CD4-positive, alpha-beta memory T cell (primary cell): ENCODE results near the gene OR2B3. TPM values are rescaled to one million over a fixed set of nuclear protein-coding genes. Genes with fewer than 3 reads are reported as not detected.
"Not testable (repeated sequence)": the region's sequence is repeated elsewhere in the genome, so short reads cannot be mapped to it uniquely, and the experiment has no call there.

Experiments used
- CTCF ChIA-PET: fragments of 350-600 bp; sonication (Branson Sonifier 250); formaldehyde crosslinking; loops from one replicate; lab custom pipeline; 2021; ENCODE audit warnings: inconsistent platforms; ENCODE audit not compliant: partially characterized antibody; lab: Charles Lee
- POLR2A ChIA-PET: fragments of 350-600 bp; sonication (Branson Sonifier 250); formaldehyde crosslinking; loops from one replicate; lab custom pipeline; 2021; ENCODE audit not compliant: partially characterized antibody; lab: Charles Lee
- DNase-seq, 5 donors: peaks; one replicate each; pipeline versions ENCODE4 v3.0.0 to v3.0.0-alpha.2; 2020 to 2022; ENCODE audit warnings: mixed read lengths in 1 of 5
- H3K27ac ChIP-seq: one replicate; pipeline ENCODE4 v1.7.0; 2013; ENCODE audit warnings: low read depth, low read length
- H3K27me3 ChIP-seq: 2 replicates; pipeline ENCODE4 v1.7.0; 2013; ENCODE audit warnings: mild to moderate bottlenecking, low read length, moderate library complexity; ENCODE audit not compliant: insufficient read depth
- H3K36me3 ChIP-seq: 2 replicates; pipeline ENCODE4 v1.7.0; 2013; ENCODE audit warnings: mild to moderate bottlenecking, low read length, moderate library complexity; ENCODE audit not compliant: insufficient read depth
- H3K4me1 ChIP-seq: 2 replicates; pipeline ENCODE4 v1.7.0; 2013; ENCODE audit warnings: mild to moderate bottlenecking, low read length, moderate library complexity; ENCODE audit not compliant: insufficient read depth
- H3K4me3 ChIP-seq, 2 donors: one replicate each; pipeline ENCODE4 v1.7.0; 2013; ENCODE audit warnings: low read length in 2 of 2, mild to moderate bottlenecking in 1 of 2
- H3K9me3 ChIP-seq, 2 donors: one replicate each; pipeline ENCODE4 v1.7.0; 2013; ENCODE audit warnings: low read length in 2 of 2, control low read depth in 1 of 2; ENCODE audit not compliant: control insufficient read depth in 1 of 2
- H3K27ac Mint-ChIP-seq, 7 donors: one replicate each; pipeline ENCODE4 v1.8.0; 2020 to 2021; ENCODE audit warnings: mixed read lengths in 7 of 7, mild to moderate bottlenecking in 6 of 7, inconsistent platforms in 3 of 7, moderate library complexity in 3 of 7
- H3K27me3 Mint-ChIP-seq, 2 donors: one replicate each; pipeline ENCODE4 v1.8.0; 2020 to 2021; ENCODE audit warnings: mixed read lengths in 2 of 2
- H3K36me3 Mint-ChIP-seq, 2 donors: one replicate each; pipeline ENCODE4 v1.8.0; 2020 to 2021; ENCODE audit warnings: mixed read lengths in 2 of 2, inconsistent platforms in 1 of 2, mild to moderate bottlenecking in 1 of 2
- H3K4me1 Mint-ChIP-seq, 4 donors: one replicate each; pipeline ENCODE4 v1.8.0; 2020 to 2021; ENCODE audit warnings: mixed read lengths in 4 of 4, mild to moderate bottlenecking in 1 of 4
- H3K4me3 Mint-ChIP-seq, 8 donors: one replicate each; pipeline ENCODE4 v1.8.0; 2020 to 2021; ENCODE audit warnings: mixed read lengths in 8 of 8, mild to moderate bottlenecking in 7 of 8, moderate library complexity in 6 of 8, inconsistent platforms in 3 of 8
- H3K9me3 Mint-ChIP-seq, 8 donors: one replicate each; pipeline ENCODE4 v1.8.0; 2020 to 2021; ENCODE audit warnings: mixed read lengths in 8 of 8, mild to moderate bottlenecking in 5 of 8, inconsistent platforms in 3 of 8, moderate library complexity in 1 of 8
- intact Hi-C: fragments of 100-400 bp; cut with micrococcal nuclease; formaldehyde crosslinking; loops from one replicate; pipeline ENCODE4 v1.15.1; 2023
- polyA plus RNA-seq, 2 donors: library from polyadenylated mRNA; unstranded; fragments of 300-500 nt; fragmentation: Illumina TruSeq; gene quantifications; one replicate each; pipeline ENCODE4 v1.2.3, GENCODE V29; 2021
- total RNA-seq, 2 experiments: library from RNA; stranded (reverse); gene quantifications; one replicate each; pipeline ENCODE4 v1.2.3, GENCODE V29; 2021

The OR2B3 gene, protein sequence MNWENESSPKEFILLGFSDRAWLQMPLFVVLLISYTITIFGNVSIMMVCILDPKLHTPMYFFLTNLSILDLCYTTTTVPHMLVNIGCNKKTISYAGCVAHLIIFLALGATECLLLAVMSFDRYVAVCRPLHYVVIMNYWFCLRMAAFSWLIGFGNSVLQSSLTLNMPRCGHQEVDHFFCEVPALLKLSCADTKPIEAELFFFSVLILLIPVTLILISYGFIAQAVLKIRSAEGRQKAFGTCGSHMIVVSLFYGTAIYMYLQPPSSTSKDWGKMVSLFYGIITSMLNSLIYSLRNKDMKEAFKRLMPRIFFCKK
- total RNA-seq = not detected
- not detected for polyA plus RNA-seq

DNA sequence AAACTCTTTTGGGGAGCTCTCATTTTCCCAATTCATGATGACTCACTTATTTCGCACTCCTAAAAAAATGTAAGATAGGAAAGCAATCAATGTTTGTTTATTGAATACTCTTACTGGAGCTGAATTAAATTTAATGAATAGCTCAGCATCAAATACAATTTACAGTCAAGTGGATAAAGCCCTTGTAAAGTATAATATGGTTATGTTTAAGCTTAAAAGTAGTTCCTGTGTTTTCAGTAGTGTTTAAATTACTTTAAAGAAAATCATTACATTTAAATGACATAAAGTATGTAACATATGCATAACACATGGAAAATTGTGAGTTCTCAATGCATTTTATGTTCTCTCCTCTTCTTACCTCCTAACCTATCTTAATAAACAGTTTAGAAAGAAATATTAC lies at the start of gene OR2B3:
Gene OR2B3 (minus strand): TSS at position 101 of the 400 bp plus-strand sequence. CDS start 65 bp downstream, at position 36.
- Histone ChIP-seq H3K36me3 (no peaks in the 10 kb centered on the region), H3K27ac (no peak within 1 kb of the TSS), H3K4me3 (no peak within 1 kb of the TSS), H3K9me3 (no peaks in the 10 kb centered on the region), H3K27me3 (no peaks in the 10 kb centered on the region), H3K4me1 (no peaks in the 10 kb centered on the region)
- ChIA-PET POLR2A (no interaction called here), CTCF (no interaction called here)
- intact Hi-C loops = no loop called here
- H3K4me1 Mint-ChIP-seq = no peaks in the 10 kb centered on the region
- peaks cover 18 to 20% of the 10 kb centered on the region in 2 donors for H3K27me3 Mint-ChIP-seq
- H3K9me3 Mint-ChIP-seq = peaks cover 0 to 1% (median 0%) of the 10 kb centered on the region in 8 donors
- no peak for DNase-seq
- no peak within 1 kb of the TSS for H3K27ac Mint-ChIP-seq
- no peaks in the 10 kb centered on the region for H3K36me3 Mint-ChIP-seq
- H3K4me3 Mint-ChIP-seq = no peak within 1 kb of the TSS

DNA sequence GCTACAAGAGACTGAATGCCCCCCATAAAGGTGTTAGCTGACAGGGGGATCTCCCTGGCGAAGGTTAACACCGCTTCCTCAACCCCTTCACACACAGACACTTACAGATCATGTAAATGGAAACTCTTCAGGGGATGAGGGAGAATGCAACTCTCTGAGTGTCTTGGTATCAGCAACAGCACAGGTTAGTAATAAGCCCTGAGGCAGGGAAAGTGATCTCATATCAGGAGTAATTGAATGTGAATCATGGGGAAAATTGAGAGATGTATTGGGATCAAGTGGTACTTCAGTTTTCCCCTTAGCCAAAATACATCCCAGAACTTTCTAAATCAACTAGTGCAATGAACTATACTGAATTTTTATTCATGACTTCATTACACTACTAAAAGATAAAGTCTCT lies 44.6 kb upstream of the OR2B3 start:
- Mint-ChIP-seq H3K27me3 (peaks cover 17 to 21% of the 10 kb centered on the region in 2 donors), H3K27ac (no peak overlapping the region), H3K4me1 (no peaks in the 10 kb centered on the region), H3K36me3 (no peaks in the 10 kb centered on the region), H3K9me3 (no peaks in the 10 kb centered on the region), H3K4me3 (no peak overlapping the region)
- DNase-seq = no peak
- Histone ChIP-seq H3K9me3 (no peaks in the 10 kb centered on the region), H3K4me1 (no peaks in the 10 kb centered on the region), H3K4me3 (no peak overlapping the region), H3K36me3 (no peaks in the 10 kb centered on the region), H3K27me3 (no peaks in the 10 kb centered on the region), H3K27ac (no peak overlapping the region)
- ChIA-PET POLR2A (no interaction called here), CTCF (no interaction called here)
- intact Hi-C loops = no loop called here

DNA sequence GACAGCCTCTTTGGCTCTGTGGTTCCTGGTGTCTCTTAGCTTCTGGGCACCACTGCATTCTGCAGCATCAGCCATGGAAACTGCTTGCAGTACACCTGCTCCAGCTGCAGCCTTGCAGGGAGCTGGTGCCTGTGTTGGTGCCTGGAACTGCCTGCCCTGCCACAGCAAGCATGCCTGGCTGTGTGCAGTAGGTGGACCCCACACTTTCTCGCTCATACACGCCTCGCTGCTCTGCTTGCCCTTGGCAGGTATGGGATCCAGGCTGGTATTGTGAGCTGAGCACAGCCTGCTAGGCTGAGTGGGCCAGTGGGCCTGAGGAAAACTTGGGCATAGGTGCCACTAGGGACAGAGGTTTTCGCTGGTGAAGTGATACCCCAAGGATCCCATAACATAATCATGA lies 43.5 kb upstream of the OR2B3 start:
- Histone ChIP-seq H3K27ac (no peak overlapping the region), H3K27me3 (no peaks in the 10 kb centered on the region), H3K4me1 (no peaks in the 10 kb centered on the region), H3K4me3 (no peak overlapping the region), H3K36me3 (no peaks in the 10 kb centered on the region), H3K9me3 (no peaks in the 10 kb centered on the region)
- no peak overlapping the region for H3K27ac Mint-ChIP-seq
- ChIA-PET POLR2A (no interaction called here), CTCF (no interaction called here)
- H3K4me3 Mint-ChIP-seq = no peak overlapping the region
- intact Hi-C loops = no loop called here
- H3K36me3 Mint-ChIP-seq = no peaks in the 10 kb centered on the region
- no peaks in the 10 kb centered on the region for H3K9me3 Mint-ChIP-seq
- H3K4me1 Mint-ChIP-seq = no peaks in the 10 kb centered on the region
- no peak for DNase-seq
- H3K27me3 Mint-ChIP-seq = peaks cover 20 to 21% of the 10 kb centered on the region in 2 donors

DNA sequence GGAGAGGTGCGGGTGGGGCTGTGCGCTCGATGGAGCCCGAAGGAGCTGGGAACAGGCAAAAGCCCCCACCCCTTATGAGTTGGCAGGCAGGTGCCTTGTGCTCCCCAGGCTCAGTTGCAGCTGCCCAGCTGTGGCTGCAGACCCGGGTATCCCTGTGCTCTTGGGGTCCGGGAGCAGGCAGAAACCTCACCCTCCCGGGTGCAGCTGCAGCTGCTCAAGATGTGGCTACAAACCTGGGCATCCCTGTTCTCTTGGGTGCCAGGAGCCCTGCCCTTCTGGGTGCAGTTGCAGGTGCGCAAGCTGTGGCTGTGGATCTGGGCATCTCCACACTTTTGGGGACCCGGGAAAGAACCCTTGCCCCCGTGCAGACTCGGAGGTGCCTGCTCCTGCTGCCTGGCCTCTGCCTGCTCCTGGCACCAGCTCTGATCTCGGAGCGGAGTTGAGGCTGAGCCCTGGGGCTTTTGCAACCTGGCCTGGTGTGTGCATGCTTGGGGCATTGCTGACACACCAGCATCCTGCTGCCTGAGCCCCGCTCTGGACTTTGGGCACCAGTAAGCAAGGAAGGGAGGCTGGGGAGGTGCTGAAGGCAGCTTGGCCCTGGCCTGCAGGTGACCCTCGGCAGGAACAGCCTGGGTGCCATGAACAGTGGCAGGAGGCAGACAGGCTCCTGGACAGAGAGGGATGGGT lies 42.4 kb upstream of the OR2B3 start:
- no peaks in the 10 kb centered on the region for H3K9me3 ChIP-seq
- ChIA-PET CTCF (no interaction called here), POLR2A (no interaction called here)
- Mint-ChIP-seq H3K27me3 (peaks cover 15 to 20% of the 10 kb centered on the region in 2 donors), H3K4me1 (no peaks in the 10 kb centered on the region), H3K27ac (no peak overlapping the region), H3K9me3 (no peaks in the 10 kb centered on the region), H3K4me3 (no peak overlapping the region), H3K36me3 (no peaks in the 10 kb centered on the region)
- peak in 1 of 5 donors; percentile 28 for DNase-seq
- intact Hi-C loops = no loop called here
- no peaks in the 10 kb centered on the region for H3K4me1 ChIP-seq
- H3K27me3 ChIP-seq = no peaks in the 10 kb centered on the region
- no peak overlapping the region for H3K27ac ChIP-seq
- H3K4me3 ChIP-seq = no peak overlapping the region
- H3K36me3 ChIP-seq = no peaks in the 10 kb centered on the region

DNA sequence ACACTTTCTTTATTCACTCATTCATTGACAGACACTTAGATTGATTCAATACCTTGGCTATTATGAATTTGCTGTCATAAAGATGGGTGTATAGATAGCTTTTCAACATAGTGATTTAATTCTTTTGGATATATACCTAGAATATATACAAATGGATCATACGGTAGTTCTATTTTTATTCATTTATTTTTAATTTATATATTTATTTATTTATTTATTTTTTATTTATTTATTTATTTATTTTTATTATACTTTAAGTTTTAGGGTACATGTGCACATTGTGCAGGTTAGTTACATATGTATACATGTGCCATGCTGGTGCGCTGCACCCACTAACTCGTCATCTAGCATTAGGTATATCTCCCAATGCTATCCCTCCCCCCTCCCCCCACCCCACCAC lies 27.9 kb upstream of the OR2B3 start:
- H3K9me3 Mint-ChIP-seq, CTCF ChIA-PET, H3K36me3 ChIP-seq, H3K36me3 Mint-ChIP-seq, H3K4me3 Mint-ChIP-seq, H3K27ac Mint-ChIP-seq, H3K9me3 ChIP-seq, H3K4me3 ChIP-seq, H3K4me1 Mint-ChIP-seq, DNase-seq, intact Hi-C loops, H3K4me1 ChIP-seq, H3K27me3 ChIP-seq, H3K27ac ChIP-seq, POLR2A ChIA-PET: not testable (repeated sequence)
- H3K27me3 Mint-ChIP-seq = peaks cover 18 to 29% of the 10 kb centered on the region in 2 donors

DNA sequence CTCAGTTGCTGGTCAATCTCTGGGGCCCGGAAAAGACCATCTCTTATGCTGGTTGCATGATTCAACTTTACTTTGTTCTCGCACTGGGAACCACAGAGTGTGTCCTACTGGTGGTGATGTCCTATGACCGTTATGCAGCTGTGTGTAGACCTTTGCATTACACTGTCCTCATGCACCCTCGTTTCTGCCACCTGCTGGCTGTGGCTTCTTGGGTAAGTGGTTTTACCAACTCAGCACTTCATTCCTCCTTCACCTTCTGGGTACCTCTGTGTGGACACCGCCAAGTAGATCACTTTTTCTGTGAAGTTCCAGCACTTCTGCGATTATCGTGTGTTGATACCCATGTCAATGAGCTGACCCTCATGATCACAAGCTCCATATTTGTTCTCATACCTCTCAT lies 25.0 kb upstream of the OR2B3 start:
- Mint-ChIP-seq H3K4me3 (no peak overlapping the region), H3K27ac (no peak overlapping the region), H3K9me3 (no peaks in the 10 kb centered on the region), H3K27me3 (peaks cover 12 to 18% of the 10 kb centered on the region in 2 donors), H3K4me1 (no peaks in the 10 kb centered on the region), H3K36me3 (no peaks in the 10 kb centered on the region)
- intact Hi-C loops = no loop called here
- H3K36me3 ChIP-seq = no peaks in the 10 kb centered on the region
- CTCF ChIA-PET = interaction anchor here (0.7 kb wide), 1 partner anchor 842 kb away, joined by 3 read pairs; no protein-coding TSS in a partner anchor
- no peaks in the 10 kb centered on the region for H3K4me1 ChIP-seq
- peaks cover 6% of the 10 kb centered on the region for H3K27me3 ChIP-seq
- POLR2A ChIA-PET = no interaction called here
- H3K9me3 ChIP-seq = no peaks in the 10 kb centered on the region
- no peak overlapping the region for H3K27ac ChIP-seq
- H3K4me3 ChIP-seq = no peak overlapping the region
- peak in 1 of 5 donors; percentile 0 for DNase-seq

DNA sequence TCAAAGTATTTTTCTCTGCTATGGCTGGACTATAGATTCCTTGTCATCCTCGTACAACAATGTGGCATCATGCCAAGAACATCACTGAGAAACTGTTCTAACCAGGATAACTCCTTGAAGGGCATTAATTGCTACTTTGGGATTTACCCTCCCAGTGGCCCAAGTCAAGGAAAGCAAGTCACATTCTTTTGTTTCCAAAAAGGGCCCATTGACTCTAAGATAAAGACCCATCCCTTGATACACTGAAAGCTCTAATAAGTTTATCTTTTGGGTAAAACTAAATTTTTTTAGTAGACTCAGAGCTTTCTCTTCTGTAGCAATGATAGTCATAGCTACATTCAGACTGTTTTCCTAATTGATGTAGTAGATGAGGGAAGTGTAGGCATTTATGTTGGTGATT lies 20.6 kb upstream of the OR2B3 start, which contains the start of gene OR2J3:
Gene OR2J3 (plus strand): TSS at position 301 of the 400 bp plus-strand sequence. CDS start 3,833 bp downstream, outside the sequence.
- intact Hi-C loops = no loop called here
- Histone ChIP-seq H3K4me1 (no peaks in the 10 kb centered on the region), H3K36me3 (no peaks in the 10 kb centered on the region), H3K27me3 (peaks cover 6% of the 10 kb centered on the region), H3K4me3 (no peak within 1 kb of the TSS), H3K27ac (no peak within 1 kb of the TSS), H3K9me3 (no peaks in the 10 kb centered on the region)
- DNase-seq = no peak
- Mint-ChIP-seq H3K9me3 (peaks cover 0 to 2% (median 0%) of the 10 kb centered on the region in 8 donors), H3K27me3 (peaks cover 17 to 32% of the 10 kb centered on the region in 2 donors), H3K36me3 (no peaks in the 10 kb centered on the region), H3K4me3 (no peak within 1 kb of the TSS), H3K4me1 (no peaks in the 10 kb centered on the region), H3K27ac (no peak within 1 kb of the TSS)
- POLR2A ChIA-PET = no interaction called here
- CTCF ChIA-PET = no interaction called here
